ENCODE measurements around the gene STS.

STS gene

GRCh38 chrX:7194606-7195005, 47.1 kb downstream of the STS start:
- no peak for DNase-seq (ENCODE audit: low read depth)
- TF ChIP-seq CTCF (conservative IDR thresholded peaks at IDR 0.05; ENCODE audit: low read depth, low read length) = no peak
- no peak overlapping the region for H3K4me3 ChIP-seq (ENCODE audit: low read depth, low read length)
